Colonic mucosa (tissue), 4 donors: ENCODE measurements around the gene CSNK1E. TPM values are rescaled to one million over a fixed set of nuclear protein-coding genes. Genes with fewer than 3 reads are reported as not detected.

ENCODE experiments used
- DNase-seq: peaks from one replicate; pipeline ENCODE4 v3.0.0-alpha.2; 2020
- H3K27ac ChIP-seq: fragments of 200-600 bp; one replicate; pipeline ENCODE4 v1.8.0; 2021
- H3K27me3 ChIP-seq: fragments of 200-600 bp; one replicate; pipeline ENCODE4 v1.8.0; 2021
- H3K36me3 ChIP-seq: fragments of 200-600 bp; one replicate; pipeline ENCODE4 v1.8.0; 2021
- H3K4me1 ChIP-seq: fragments of 200-600 bp; one replicate; pipeline ENCODE4 v1.8.0; 2021; ENCODE audit warnings: mild to moderate bottlenecking
- H3K4me3 ChIP-seq: fragments of 200-600 bp; one replicate; pipeline ENCODE4 v1.8.0; 2021
- H3K9ac ChIP-seq, 2 donors: one replicate each; pipeline ENCODE4 v1.7.0; 2013; ENCODE audit warnings: control low read depth in 2 of 2, low read depth in 2 of 2, low read length in 2 of 2
- H3K9me3 ChIP-seq: fragments of 200-600 bp; one replicate; pipeline ENCODE4 v1.8.0; 2021
- intact Hi-C: fragments of 100-400 bp; cut with DNase I; formaldehyde crosslinking; loops from one replicate; pipeline ENCODE4 v1.14.1; 2022
- total RNA-seq, 2 donors: library from RNA; stranded (reverse); fragmentation: NEBNext Ultra II Directional in 1 of 2; extraction: Animal tissue kit (Norgen Biotek cat#: 25700) in 1 of 2; gene quantifications; one replicate each; pipeline ENCODE4 v1.2.1, GENCODE V29; 2021
- TF ChIP-seq, protein P1 (sequence below): fragments of 200-600 bp; IDR thresholded peaks from one replicate; pipeline ENCODE4 v1.8.0; 2022; ENCODE audit warnings: antibody characterized with exemption, mild to moderate bottlenecking
- donor health status: healthy.
- donor health status: DM: no; HTN: no; CAD: no.
- donor health status: DM: no; HTN: no; CAD: no.

Gene CSNK1E
- total RNA-seq, 2 donors from 2014 or later = 97.0 to 97.2 TPM

DNA sequence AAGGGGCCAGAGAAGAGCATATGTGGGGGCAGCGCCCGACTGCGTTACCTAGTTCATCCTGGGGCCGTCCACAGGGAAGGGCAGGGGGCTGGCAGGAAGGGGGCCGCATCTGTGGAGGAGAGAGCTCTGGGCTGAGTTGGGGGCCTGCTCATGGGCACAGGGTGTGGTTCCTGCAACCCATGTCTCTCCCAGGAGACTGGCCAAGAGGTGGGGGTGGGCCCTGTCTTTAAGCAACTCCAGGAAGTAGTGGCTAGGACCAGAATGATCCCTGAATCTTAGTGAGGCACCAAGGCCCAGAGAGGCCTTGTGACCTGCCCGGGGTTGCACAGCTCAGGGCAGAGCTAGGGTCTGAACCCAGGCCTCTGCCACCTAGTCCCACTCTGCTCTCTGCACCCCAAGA lies 21.9 kb downstream of the CSNK1E start:
- TF ChIP-seq, protein P1, sequence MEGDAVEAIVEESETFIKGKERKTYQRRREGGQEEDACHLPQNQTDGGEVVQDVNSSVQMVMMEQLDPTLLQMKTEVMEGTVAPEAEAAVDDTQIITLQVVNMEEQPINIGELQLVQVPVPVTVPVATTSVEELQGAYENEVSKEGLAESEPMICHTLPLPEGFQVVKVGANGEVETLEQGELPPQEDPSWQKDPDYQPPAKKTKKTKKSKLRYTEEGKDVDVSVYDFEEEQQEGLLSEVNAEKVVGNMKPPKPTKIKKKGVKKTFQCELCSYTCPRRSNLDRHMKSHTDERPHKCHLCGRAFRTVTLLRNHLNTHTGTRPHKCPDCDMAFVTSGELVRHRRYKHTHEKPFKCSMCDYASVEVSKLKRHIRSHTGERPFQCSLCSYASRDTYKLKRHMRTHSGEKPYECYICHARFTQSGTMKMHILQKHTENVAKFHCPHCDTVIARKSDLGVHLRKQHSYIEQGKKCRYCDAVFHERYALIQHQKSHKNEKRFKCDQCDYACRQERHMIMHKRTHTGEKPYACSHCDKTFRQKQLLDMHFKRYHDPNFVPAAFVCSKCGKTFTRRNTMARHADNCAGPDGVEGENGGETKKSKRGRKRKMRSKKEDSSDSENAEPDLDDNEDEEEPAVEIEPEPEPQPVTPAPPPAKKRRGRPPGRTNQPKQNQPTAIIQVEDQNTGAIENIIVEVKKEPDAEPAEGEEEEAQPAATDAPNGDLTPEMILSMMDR = no peak
- Histone ChIP-seq H3K4me3 (no peak overlapping the region), H3K4me1 (peaks cover 3% of the 10 kb centered on the region), H3K27ac (no peak overlapping the region), H3K9me3 (no peaks in the 10 kb centered on the region), H3K27me3 (no peaks in the 10 kb centered on the region), H3K9ac (no peak overlapping the region), H3K36me3 (peaks cover 20% of the 10 kb centered on the region)
- intact Hi-C loops = no loop called here
- no peak for DNase-seq

DNA sequence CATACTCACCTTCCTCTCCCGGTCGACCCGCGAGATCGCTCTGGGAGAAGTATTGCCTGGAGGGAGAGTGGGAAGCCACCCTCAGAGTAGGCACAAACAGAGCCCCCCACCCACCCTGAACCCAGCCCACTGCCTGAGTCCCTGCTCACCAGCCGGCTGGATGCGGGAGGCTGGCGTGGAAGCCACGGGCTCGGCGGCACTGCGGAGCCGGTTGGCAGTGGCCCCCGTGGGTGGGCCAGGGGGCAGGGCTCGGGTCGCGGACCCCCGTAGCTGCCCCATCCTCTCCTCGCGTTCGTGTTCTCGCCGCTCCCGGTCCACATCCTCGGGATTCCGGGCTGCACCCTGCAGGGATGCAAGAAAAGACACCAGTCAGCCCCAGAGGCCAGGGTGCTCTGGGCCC lies 23.0 kb downstream of the CSNK1E start:
- Histone ChIP-seq H3K27me3 (no peaks in the 10 kb centered on the region), H3K9ac (no peak overlapping the region), H3K4me3 (no peak overlapping the region), H3K27ac (no peak overlapping the region), H3K9me3 (no peaks in the 10 kb centered on the region), H3K4me1 (peaks cover 3% of the 10 kb centered on the region), H3K36me3 (peaks cover 10% of the 10 kb centered on the region)
- TF ChIP-seq, protein P1 = no peak
- intact Hi-C loops = no loop called here
- DNase-seq = no peak

GRCh38 chr22:38292694-38293093 lies 24.5 kb downstream of the CSNK1E start:
- Histone ChIP-seq H3K36me3 (no peaks in the 10 kb centered on the region), H3K4me3 (no peak overlapping the region), H3K27ac (no peak overlapping the region), H3K9me3 (no peaks in the 10 kb centered on the region), H3K4me1 (peaks cover 3% of the 10 kb centered on the region), H3K27me3 (no peaks in the 10 kb centered on the region), H3K9ac (no peak overlapping the region)
- intact Hi-C loops = no loop called here
- DNase-seq = no peak
- TF ChIP-seq, protein P1 = no peak

DNA sequence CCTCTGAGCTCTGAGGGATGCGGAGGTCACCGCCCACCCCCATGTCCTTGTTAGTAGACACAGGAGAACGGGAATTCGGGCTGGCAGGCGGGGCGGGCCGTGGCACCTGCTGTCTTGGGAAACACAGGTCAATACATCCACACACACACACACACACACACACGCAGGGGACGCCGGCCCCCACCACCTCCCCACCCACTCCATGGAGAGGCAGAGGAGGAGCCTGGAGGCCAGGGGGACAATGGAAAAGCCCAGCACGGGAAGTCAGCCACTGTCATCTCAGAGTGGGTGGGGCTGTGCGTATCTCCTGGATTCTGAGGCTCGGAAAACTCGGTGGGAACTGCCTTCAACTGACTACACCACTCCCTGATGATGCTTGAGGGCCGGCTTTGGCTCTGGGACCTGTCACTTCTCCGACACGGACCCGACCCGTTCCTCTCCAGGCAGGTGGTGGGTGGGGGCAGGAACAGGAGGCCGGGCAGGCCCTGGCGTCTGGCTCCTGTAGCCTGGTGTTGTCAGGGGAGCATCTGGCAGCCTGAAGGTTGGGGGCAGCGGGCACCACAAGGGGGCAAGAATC lies 25.9 kb downstream of the CSNK1E start:
- Histone ChIP-seq H3K27ac (peak overlapping the region; percentile 12), H3K27me3 (no peaks in the 10 kb centered on the region), H3K9ac (no peak overlapping the region), H3K36me3 (no peaks in the 10 kb centered on the region), H3K9me3 (no peaks in the 10 kb centered on the region), H3K4me3 (no peak overlapping the region), H3K4me1 (peaks cover 3% of the 10 kb centered on the region)
- TF ChIP-seq, protein P1 = no peak
- intact Hi-C loops = no loop called here
- DNase-seq = peak; percentile 51

- peaks cover 3% of the 10 kb centered on the region for H3K4me1 ChIP-seq
- H3K4me3 ChIP-seq = no peak overlapping the region
- intact Hi-C loops = no loop called here
- H3K9me3 ChIP-seq = no peaks in the 10 kb centered on the region
- H3K27ac ChIP-seq = peak overlapping the region; percentile 12
- H3K27me3 ChIP-seq = no peaks in the 10 kb centered on the region
- TF ChIP-seq, protein P1 = no peak
- H3K36me3 ChIP-seq = no peaks in the 10 kb centered on the region
- H3K9ac ChIP-seq = no peak overlapping the region
- DNase-seq = peak; percentile 62
Observed at GRCh38 chr22:38290347-38290746, 26.9 kb downstream of the CSNK1E start.
